Transverse colon (tissue), 4 donors: ENCODE data around the gene LMF1. TPM values are rescaled to one million over a fixed set of nuclear protein-coding genes. Genes with fewer than 3 reads are reported as not detected.
"Not testable (repeated sequence)": the region's sequence is repeated elsewhere in the genome, so short reads cannot be mapped to it uniquely, and the experiment has no call there.

ENCODE experiments used
- DNase-seq: peaks from one replicate; pipeline ENCODE4 v3.0.0-alpha.2; 2019
- H3K27ac ChIP-seq, 4 donors: fragments of 200-600 bp; sonication (generic); 2 replicates each; pipeline ENCODE4 v1.5.1; 2016 to 2018; ENCODE audit warnings: inconsistent platforms in 4 of 4
- H3K27me3 ChIP-seq: fragments of 200-600 bp; sonication (generic); 2 replicates; pipeline ENCODE4 v1.5.1; 2017; ENCODE audit warnings: inconsistent platforms
- H3K36me3 ChIP-seq, 4 donors: fragments of 200-600 bp; sonication (generic); 2 replicates each; pipeline ENCODE4 v1.5.1; 2017 to 2019; ENCODE audit warnings: inconsistent platforms in 4 of 4
- H3K4me1 ChIP-seq, 4 donors: fragments of 200-600 bp; sonication (generic); 2 replicates each; pipeline ENCODE4 v1.5.1; 2017 to 2020; ENCODE audit warnings: inconsistent platforms in 4 of 4
- H3K4me3 ChIP-seq, 4 donors: fragments of 200-600 bp; sonication (generic); 1 replicate in 1 of 4; 2 replicates in 3 of 4; pipeline versions ENCODE4 v1.5.1 to v1.6.1; 2017 to 2019; ENCODE audit warnings: inconsistent platforms in 4 of 4
- H3K9me3 ChIP-seq, 2 donors: fragments of 200-600 bp; sonication (generic); 2 replicates each; pipeline ENCODE4 v1.5.1; 2017 to 2019; ENCODE audit warnings: inconsistent platforms in 2 of 2
- CTCF ChIP-seq, 5 experiments: fragments of 200-600 bp in 3 of 5; fragments of 450-650 bp in 2 of 5; sonication (generic) in 3 of 5; IDR thresholded peaks; 1 replicate in 2 of 5; 2 replicates in 3 of 5; pipeline ENCODE4 v1.5.1; 2016 to 2017; ENCODE audit warnings: antibody characterized with exemption in 5 of 5, inconsistent platforms in 3 of 5, mild to moderate bottlenecking in 2 of 5, moderate library complexity in 1 of 5
- EP300 ChIP-seq: sonication (generic); formaldehyde crosslinking; IDR thresholded peaks from one replicate; pipeline ENCODE4 v1.6.1; 2017; ENCODE audit warnings: antibody characterized with exemption, low read depth
- POLR2A ChIP-seq: fragments of 450-650 bp; IDR thresholded peaks from one replicate; pipeline ENCODE4 v1.6.1; 2016; ENCODE audit warnings: antibody characterized with exemption, mild to moderate bottlenecking, moderate library complexity
- POLR2AphosphoS5 ChIP-seq, 3 donors: sonication (generic); formaldehyde crosslinking; IDR thresholded peaks; one replicate each; pipeline ENCODE4 v1.6.1; 2016; ENCODE audit warnings: antibody characterized with exemption in 3 of 3
- WGBS, 2 donors: methylation state at CpG; one replicate each; pipeline ENCODE4 v1.1.5; 2018; ENCODE audit warnings: low coverage in 1 of 2; 5-methylcytosine and 5-hydroxymethylcytosine counted together
- in situ Hi-C, 4 donors: fragments of 200-750 bp; cut with MboI; loops; one replicate each; pipeline versions ENCODE4 v1.15.0 to v1.15.1; 2017; ENCODE audit warnings: low sequenced_read_pairs in 3 of 4, low pct_ligation_motif_present in 1 of 4, low pct_unique_long_range_greater_than_20kb in 1 of 4
- intact Hi-C: fragments of 100-400 bp; cut with DNase I; formaldehyde crosslinking; loops from one replicate; pipeline ENCODE4 v1.15.1; 2023; ENCODE audit warnings: low total_unique reads
- total RNA-seq, 4 donors: library from RNA; depleted of rRNA; stranded (reverse); fragments of >200 nt; gene quantifications; one replicate each; pipeline ENCODE4 v1.1.0, GENCODE V29; 2016

The LMF1 gene
- total RNA-seq, 4 donors from 2014 or later, result 15.9 to 34.8 (median 19.6) TPM

DNA sequence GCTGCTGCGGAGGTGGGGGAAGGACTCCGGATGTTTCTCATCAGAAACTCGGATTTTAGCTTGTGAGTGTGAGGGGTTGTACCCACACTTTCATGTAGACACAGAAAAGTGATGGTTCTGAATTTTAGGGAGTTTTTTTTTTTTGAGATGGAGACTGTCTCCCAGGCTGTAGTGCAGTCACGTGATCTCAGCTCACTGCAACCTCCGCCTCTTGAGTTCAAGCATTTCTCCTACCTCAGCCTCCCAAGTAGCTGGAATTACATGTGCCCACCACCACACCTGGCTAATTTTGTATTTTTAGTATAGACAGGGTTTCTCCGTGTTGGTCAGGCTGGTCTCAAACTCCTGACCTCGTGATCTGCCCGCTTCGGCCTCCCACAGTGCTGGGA is 147.9 kb downstream of the LMF1 start:
- Histone ChIP-seq H3K27me3 (peaks cover 46% of the 10 kb centered on the region), H3K4me1 (no peaks in the 10 kb centered on the region), H3K27ac (no peak overlapping the region), H3K36me3 (no peaks in the 10 kb centered on the region), H3K9me3 (no peaks in the 10 kb centered on the region), H3K4me3 (no peak overlapping the region)
- intact Hi-C loops, result no loop called here
- TF ChIP-seq POLR2A, result no peak
- 85% methylated on average over 9 of the region's 9 CpGs; no CpG with 5 or more reads in 1 of the 2 donors for WGBS, 2 donors
- no peak for DNase-seq
- in situ Hi-C loops, result loop anchor here in 2 of 4 donors (25.0 kb wide), 1 partner anchor 239 kb away; the partner anchor contains the start of gene SSTR5 (in 2 of the 2)

GRCh38 chr16:822174-822908 is 148.4 kb downstream of the LMF1 start:
- H3K9me3 ChIP-seq, result no peaks in the 10 kb centered on the region
- in situ Hi-C loops (loop anchor here in 2 of 4 donors (25.0 kb wide), 1 partner anchor 240 kb away; the partner anchor contains the start of gene SSTR5 (in 2 of the 2)), intact Hi-C loops (no loop called here)
- no peak overlapping the region for H3K4me3 ChIP-seq
- no peak for TF ChIP-seq POLR2AphosphoS5 (IDR thresholded peaks at IDR 0.05)
- no peak for TF ChIP-seq POLR2A
- no peak for TF ChIP-seq CTCF (IDR thresholded peaks at IDR 0.05)
- no peak for TF ChIP-seq EP300
- H3K4me1 ChIP-seq, result no peaks in the 10 kb centered on the region
- 81% methylated on average over 19 of the region's 21 CpGs; no CpG with 5 or more reads in 1 of the 2 donors for WGBS, 2 donors
- DNase-seq, result no peak
- H3K27me3 ChIP-seq, result peaks cover 52% of the 10 kb centered on the region
- no peaks in the 10 kb centered on the region for H3K36me3 ChIP-seq
- no peak overlapping the region for H3K27ac ChIP-seq

DNA sequence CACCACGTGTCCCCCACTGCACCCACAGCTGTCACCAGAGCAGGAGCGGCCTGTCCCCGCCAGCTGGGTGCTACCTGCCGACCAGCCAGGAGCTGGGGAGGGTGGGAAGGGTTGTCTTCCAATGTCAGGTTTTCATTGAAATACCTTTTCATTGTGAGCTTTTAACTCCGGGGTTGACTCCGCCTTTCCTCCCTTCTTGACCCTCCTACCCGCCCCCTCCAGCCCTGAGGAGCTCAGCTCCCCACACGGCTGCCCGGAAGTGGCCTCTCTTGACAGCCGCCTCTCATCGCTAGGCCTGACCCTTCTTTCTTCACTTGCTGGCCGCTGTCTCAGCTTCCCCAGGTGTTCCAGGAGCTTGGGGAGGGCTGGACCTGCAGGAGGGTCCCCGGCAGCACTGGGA is 149.0 kb downstream of the LMF1 start:
- H3K27me3 ChIP-seq, result peaks cover 58% of the 10 kb centered on the region
- H3K4me1 ChIP-seq, result no peaks in the 10 kb centered on the region
- H3K9me3 ChIP-seq, result no peaks in the 10 kb centered on the region
- in situ Hi-C loops (loop anchor here in 2 of 4 donors (25.0 kb wide), 1 partner anchor 241 kb away; the partner anchor contains the start of gene SSTR5 (in 2 of the 2)), intact Hi-C loops (no loop called here)
- H3K27ac ChIP-seq, result no peak overlapping the region
- DNase-seq, result no peak
- TF ChIP-seq POLR2AphosphoS5 (IDR thresholded peaks at IDR 0.05) (no peak), POLR2A (no peak), CTCF (IDR thresholded peaks at IDR 0.05) (no peak), EP300 (no peak)
- no peak overlapping the region for H3K4me3 ChIP-seq
- WGBS, 2 donors, result 69% methylated on average over 13 of the region's 13 CpGs; no CpG with 5 or more reads in 1 of the 2 donors
- H3K36me3 ChIP-seq, result no peaks in the 10 kb centered on the region

DNA sequence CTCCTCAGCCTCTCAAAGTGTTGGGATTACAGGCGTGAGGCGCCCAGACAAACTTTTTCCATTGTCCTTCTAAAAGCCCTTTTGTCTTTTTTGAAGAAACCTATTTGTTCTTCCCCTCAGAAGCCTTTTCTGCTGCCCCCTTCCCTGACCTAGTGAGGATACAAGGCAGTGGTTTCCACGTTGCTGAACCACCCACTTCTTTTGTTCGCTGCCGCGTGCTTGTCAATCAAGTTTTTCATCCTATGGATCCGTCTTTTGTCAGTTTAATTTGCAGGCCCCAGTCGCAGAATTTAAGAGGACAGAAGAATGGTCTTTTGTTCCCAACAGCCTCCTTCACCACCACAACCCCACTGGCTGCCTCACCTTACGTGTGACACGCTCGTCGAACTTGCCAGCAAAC is 150.0 kb downstream of the LMF1 start:
- H3K27me3 ChIP-seq, result peaks cover 61% of the 10 kb centered on the region
- H3K27ac ChIP-seq, result no peak overlapping the region
- intact Hi-C loops, result no loop called here
- no peak for DNase-seq
- H3K9me3 ChIP-seq, result no peaks in the 10 kb centered on the region
- no peaks in the 10 kb centered on the region for H3K4me1 ChIP-seq
- no peak overlapping the region for H3K4me3 ChIP-seq
- WGBS, 2 donors, result 85 to 86% methylated on average over 9 to 12 of the region's 12 CpGs
- in situ Hi-C loops, result loop anchor here in 2 of 4 donors (25.0 kb wide), 1 partner anchor 242 kb away; the partner anchor contains the start of gene SSTR5 (in 2 of the 2)
- no peak for TF ChIP-seq EP300
- no peak for TF ChIP-seq POLR2A
- no peak for TF ChIP-seq POLR2AphosphoS5 (IDR thresholded peaks at IDR 0.05)
- TF ChIP-seq CTCF (IDR thresholded peaks at IDR 0.05), result no peak
- H3K36me3 ChIP-seq, result no peaks in the 10 kb centered on the region

GRCh38 chr16:820044-820408 is 150.8 kb downstream of the LMF1 start:
- H3K9me3 ChIP-seq, intact Hi-C loops, DNase-seq, H3K4me1 ChIP-seq, H3K4me3 ChIP-seq, H3K27ac ChIP-seq, H3K36me3 ChIP-seq: not testable (repeated sequence)
- H3K27me3 ChIP-seq, result peaks cover 61% of the 10 kb centered on the region
- in situ Hi-C loops, result loop anchor here in 2 of 4 donors (25.0 kb wide), 1 partner anchor 242 kb away; the partner anchor contains the start of gene SSTR5 (in 2 of the 2)
- 70 to 80% methylated on average over 4 to 10 of the region's 10 CpGs for WGBS, 2 donors
